AG09319 (cell line): ENCODE results near the gene SYT6.

ENCODE experiments used
- DNase-seq: peaks from one replicate; pipeline ENCODE4 v3.0.0-alpha.2; 2010; ENCODE audit warnings: low read depth; ENCODE audit errors: extremely low read depth
- CTCF ChIP-seq: IDR thresholded peaks from 2 replicates; pipeline ENCODE4 v1.5.1; 2011; ENCODE audit warnings: low read depth, mild to moderate bottlenecking, inconsistent platforms, low read length, moderate library complexity

The SYT6 gene

DNA sequence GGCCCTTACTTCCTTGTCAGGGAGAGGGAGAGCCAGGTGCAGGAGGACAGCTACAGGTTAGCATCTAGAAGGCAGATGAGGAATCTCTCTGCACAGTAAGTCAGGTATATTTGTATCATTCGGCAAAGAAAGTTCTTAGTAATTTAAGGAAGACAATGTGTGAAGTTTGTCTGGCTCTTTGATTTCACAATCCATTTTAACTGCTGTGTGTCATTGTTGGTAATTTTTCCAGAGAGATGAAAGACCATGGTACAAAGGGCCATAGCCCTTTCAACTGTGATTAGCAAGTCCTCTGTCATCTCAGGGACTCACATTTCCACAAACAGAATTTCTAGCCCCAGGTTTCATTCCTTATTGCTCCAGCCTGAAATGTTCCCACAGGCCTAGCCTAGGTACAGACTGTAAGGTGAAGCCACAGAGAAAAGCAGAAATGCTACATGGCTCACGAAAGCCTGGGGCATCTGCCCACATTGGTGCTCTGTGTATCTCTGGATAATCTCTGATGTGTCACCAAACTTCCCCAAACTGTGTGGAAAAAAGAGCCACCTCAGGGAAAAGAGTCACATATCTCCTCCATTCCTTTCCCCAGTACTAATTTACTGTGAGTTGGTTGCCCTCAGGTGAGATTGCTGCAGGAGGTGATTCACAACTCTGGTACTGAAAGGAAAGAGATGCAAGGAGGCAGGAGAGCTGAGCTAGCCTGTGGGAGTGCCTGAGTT is 70.6 kb downstream of the SYT6 start:
- no peak for DNase-seq
- TF ChIP-seq CTCF = no peak

DNA sequence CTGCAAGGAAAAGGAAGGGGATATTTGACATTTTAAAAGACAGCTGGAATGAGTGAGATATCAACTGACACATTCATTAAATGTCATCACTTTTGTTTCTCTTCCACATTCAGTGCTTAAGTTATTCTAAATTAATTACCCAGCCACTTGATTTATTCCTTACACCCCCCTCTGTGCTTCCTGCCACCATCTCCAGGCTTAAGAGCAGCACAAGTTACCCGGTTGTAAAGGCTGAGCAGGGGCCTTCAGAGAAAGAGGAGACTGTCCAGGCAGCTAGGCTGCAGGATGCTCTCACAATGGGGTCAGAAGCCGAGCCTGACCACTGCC is 71.4 kb downstream of the SYT6 start:
- DNase-seq = no peak
- TF ChIP-seq CTCF = no peak

- no peak for DNase-seq
- no peak for TF ChIP-seq CTCF
These were observed 72.0 kb downstream of the SYT6 start for GRCh38 chr1:114081437-114082303.

DNA sequence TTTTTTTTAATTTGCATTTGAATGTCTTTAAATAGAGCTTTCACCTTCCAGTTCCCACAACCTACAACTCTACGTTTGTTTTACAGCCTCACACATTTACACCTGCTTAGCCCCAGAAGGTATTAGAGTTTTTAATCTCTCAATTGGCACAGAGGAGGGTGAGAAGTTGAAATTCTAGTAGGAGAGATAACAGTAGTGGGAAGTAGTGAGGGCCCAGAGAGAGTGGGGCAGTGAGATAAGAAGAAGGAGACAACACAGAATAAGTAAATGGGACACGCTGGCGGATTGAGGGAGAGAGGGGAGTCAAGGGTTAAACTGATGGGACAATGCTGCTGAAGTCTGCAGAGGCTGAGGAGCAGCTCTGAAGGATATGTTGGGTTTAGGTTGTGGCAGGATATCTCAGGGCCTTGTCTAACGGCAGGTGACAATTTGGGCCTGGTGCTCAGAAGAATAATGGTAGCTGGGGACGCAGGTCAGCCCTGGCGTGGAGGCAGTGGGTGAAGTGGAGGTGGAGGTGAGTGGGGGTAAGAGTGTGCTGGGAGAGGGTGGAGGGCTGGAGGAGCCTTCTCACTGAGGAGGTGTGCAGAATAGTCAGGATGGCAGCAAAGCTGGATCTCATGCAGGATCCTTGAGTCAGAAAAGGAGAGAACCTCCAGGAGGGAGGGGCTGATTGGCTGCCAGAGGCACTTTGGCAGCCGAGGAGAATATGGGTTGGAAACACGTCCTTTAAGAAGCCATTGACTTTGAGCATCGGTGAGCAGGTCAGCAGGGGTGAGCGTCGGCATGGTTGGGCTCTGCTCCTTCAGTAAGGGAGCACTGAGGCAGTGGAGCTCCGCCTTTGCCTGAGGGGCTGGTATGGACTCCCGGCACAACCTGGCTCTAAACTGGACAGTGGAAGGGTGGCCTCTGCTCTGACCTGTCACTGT is 72.9 kb downstream of the SYT6 start:
- no peak for TF ChIP-seq CTCF
- DNase-seq = no peak

DNA sequence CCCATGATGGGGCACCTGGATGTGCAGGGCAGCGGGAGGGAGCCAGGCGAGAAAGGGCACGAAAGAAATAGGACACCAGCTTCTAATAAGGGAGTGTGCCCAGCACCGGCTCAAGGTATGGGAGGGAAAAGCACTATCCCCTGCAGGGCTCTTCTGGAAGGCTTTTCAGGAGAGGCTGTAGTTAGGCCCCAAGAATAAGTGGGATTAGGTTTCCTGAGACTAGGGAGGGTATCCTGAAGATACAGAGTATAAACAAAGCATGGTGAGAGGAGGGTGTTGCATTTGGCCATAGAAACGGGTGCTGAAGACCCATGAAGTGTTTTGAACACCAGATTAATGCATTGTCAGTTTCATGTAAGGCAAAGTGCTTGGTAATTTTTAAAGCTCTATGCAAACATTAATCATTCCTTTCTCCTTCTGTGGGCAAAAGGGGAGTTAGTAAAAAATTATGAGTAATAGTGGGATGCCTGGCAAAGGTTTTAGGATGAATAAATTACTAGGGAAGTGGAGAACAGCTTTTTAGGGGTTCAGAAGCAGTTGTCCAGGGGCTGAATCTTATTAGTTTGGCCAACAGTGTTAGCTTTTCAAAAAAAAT is 74.0 kb downstream of the SYT6 start:
- no peak for TF ChIP-seq CTCF
- no peak for DNase-seq

DNA sequence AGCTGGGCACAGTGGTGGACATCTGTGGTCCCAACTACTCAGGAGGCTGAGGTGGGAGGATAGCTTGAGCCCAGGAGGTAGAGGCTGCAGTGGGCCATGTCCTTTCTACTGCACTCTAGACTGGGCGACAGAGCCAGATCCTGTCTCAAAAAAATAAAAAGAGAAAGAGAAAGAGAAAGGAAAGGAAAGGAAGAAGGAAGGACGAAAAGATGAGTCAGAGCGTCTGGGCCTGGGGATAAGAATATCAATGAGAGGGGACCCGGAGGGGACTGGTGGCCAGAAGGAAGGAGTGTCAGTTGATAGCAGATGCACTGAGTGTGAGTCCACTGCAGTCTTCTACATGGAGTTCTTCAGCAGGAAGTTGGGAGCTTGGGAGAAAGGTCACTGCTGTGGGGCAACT is 75.6 kb downstream of the SYT6 start:
- DNase-seq = no peak
- no peak for TF ChIP-seq CTCF
